Superior temporal gyrus (tissue), 1 donor: ENCODE results near the gene HIPK2.

ENCODE experiments used
- DNase-seq: peaks from one replicate; pipeline ENCODE4 v3.0.0-alpha.2; 2016; ENCODE audit errors: extremely low spot score

Gene HIPK2

DNA sequence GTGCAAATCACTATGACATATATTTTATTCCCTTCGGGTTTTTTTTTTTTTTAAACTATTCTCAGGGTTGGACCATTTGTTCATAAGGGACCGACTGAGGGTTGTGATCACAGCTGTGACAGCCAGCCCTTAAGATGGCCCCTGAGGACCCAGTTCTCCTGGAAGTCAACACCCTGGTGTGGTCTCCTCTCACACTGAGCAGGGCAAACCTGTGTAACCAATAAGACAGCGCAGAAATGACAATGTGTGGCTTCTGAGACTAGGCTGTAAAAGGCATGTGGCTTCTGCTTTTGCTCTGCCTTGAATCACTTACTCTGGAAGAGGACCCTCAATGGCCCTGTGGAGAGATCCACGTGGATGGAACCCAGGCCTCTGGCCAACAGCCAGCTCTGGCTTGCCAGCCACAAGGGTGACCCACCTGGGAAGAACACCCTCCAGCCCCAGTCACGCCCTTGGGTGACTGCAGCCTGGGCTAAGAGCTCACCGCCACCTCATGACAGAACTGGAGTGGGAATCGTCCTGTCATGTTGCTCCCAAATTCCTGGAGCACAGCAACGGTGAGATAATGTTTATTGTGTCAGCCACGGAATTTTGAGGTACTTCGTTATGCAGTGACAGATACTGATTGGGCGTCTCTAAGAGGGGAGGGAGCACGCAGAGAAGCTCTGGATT lies 127.2 kb downstream of the HIPK2 start:
- DNase-seq: no peak

DNA sequence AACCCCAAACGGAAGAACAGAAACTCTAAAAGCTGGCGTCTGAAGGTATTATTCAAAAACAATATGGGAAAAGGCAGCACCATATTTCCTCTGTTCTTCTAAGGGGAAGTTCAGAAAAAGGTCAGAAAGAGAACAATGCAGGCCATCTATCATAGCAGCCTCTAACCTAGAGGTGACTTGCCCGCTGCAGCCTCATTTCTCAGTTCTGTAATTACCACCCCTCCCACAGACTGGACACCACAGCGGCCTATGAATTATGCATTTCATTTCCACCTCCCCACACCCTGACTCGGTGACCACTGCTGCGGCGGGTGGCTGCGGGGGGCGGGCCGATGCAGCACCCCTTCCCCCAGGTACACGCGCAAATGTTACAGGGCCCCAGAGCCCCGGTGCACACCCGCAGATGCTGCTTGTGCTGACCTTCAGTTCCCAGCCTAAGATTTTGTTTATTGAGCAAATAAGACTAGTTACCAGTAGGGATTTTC lies 128.8 kb downstream of the HIPK2 start:
- peak; percentile 22 for DNase-seq

GRCh38 chr7:139648391-139648861 lies 129.4 kb downstream of the HIPK2 start:
- no peak for DNase-seq

GRCh38 chr7:139647814-139648390 lies 129.9 kb downstream of the HIPK2 start:
- DNase-seq: peak; percentile 64

- DNase-seq: peak; percentile 73
These were observed 130.7 kb downstream of the HIPK2 start for GRCh38 chr7:139647085-139647484.

- DNase-seq: peak; percentile 89
These were observed 131.2 kb downstream of the HIPK2 start for GRCh38 chr7:139646566-139646965.

DNA sequence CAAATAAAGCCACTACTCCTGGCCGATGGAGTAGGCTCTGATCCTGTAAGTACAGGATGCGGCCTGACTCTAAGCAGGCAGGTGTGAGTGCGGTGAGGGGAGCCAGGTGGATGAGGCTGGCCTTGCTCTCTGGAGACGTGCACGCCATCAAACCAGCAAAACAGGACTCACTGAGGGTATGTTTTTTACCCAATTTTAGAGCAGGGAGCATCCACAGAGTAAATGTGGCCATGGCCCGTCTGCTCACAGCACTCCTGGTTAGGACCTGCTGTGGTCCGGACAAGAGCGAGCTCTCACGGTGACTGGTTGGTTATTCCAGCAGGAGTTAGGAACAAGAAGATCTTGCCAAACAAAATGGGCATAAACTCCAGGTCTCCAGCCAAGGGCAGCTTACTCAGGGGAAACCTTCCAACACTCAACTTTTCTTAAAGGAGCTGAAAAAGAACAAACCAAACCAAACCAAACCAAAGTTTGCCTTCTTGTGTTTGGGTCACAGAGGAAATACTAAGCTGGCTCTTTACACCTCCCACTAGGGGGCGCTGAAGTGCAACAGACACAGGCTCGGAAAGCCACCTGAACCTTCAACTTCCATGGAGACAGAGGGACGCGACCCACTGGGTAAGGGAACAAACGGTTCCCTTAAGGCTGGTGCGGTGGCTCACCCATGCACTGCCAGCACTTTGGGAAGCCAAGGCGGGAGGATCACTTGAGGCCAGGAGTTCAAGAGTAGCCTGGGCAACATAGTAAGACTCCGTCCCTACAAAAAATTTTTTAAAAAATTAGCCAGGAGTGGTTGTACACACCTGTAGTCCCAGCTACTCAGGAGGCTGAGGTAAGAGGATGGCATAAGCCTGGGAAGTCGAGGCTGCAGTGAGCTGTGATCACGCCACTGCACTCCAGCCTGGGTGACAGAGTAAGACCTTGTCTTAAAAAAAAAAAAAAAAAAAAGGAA lies 131.9 kb downstream of the HIPK2 start:
- DNase-seq: peak; percentile 98

DNA sequence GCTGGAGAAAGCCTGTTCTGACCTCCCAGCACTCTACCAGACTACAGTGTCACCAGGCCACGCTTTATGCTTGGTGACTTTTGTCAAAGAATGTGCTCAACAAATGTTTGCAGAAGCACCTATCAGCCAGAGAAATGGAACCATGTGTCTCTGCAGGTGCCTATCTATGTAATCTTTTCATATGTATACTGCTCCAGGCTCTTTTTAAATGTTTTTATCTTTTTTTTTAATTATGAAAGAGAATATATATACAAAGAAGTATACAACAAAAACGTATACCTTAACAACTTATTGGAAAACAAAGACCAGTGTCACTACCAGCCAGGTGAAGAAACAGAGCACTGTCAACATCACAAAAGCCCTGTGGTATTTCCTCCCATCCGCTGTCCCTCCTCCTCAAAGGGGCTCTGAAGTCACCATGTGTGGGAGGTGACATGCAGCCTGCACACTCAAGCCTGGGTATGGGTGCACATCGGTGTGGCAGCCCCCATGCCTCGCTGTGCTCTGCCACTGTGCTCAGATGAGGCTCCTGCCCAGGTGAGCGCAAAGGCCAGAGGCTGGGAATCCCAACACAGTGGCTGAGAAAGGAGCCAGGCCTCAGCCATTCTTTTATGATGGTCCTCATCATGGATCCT lies 133.7 kb downstream of the HIPK2 start:
- no peak for DNase-seq

DNA sequence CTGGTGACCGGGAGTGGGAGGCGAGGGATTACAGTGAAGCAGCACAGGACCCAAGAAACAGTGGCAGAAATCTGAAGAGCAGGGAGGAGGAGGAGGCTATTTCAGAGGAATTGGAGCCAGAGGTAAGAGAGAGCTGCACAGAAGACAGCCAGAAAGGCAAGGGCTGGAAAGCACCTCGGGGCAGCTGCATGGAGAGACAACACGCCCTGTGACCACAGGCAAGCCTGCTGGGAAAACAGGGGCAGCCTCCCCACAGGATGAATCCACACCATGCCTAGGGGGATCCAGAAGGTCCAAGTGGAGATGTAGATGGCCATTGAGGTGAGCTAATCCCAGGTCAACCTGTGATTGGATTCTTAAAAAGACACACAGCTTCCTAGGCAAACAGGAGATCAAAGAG lies 135.5 kb downstream of the HIPK2 start:
- DNase-seq: no peak

DNA sequence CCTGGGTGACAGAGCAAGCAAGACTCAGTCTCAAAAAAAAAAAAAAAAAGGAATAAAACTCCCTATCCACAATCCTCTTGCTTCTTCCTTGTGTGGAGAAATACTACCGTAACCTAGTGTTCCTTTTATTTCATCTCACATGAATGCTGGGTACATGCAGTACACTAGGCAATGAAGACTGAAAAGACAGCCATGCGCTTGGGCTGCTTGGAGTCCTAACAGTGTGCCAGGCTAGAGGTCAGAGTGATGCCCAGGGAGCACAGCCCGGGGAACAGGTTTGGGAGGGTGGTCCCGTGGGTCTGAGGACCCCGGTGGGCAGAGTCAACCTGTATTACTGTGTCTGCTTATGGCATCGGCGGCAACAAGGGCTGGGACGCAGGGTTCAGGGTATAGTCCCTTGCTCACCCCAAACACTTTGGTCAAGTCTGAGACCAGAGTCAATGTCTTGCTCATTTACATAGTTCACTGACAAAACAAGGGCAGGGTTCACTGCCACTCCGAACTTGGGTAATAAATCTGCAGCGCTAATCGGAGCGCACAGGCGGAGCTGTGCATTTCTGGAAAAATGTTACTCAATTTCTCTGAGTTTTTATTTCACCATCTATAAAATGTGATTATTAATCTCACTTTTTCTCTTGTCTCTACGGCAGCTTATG lies 136.3 kb downstream of the HIPK2 start:
- no peak for DNase-seq

DNA sequence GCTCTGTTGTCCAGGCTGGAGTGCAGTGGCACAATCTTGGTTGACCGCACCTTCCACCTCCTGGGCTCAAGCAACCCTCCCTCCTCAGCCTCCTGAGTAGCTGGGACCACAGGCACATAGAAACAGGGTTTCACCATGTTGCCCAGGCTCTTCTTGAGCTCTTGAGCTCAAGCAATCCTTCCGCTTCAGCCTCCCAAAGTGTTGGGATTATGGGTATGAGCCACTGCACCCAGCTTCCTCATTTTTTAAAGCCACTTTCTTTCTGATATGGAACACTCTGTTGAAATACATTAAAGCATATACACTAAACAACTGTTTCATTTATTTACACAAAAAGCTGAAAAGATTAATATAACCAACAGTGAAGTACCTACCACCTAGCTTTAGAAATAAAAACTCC lies 137.1 kb downstream of the HIPK2 start:
- no peak for DNase-seq

DNA sequence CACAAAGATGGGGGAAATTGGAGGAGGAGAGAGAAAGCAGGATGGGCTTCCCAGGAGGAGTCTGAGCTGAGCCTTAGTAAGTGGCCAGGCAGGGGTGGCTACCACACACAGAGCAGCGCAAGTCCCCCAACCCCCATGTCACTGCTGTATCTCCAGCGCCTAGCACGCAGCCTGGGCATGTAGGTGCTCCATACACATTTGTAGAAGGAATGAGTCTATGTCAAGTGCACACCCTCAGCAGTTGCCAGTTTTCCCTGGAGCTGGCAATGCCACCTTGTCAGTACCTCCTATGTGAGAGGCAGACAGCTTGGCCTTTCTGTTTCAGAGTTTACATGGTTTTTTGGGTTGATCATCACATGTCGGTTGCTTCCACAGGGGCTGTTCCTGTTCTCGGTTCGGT lies 138.2 kb downstream of the HIPK2 start:
- no peak for DNase-seq

GRCh38 chr7:139635526-139636302 lies 142.1 kb downstream of the HIPK2 start:
- DNase-seq: peak; percentile 44

GRCh38 chr7:139634087-139634486 lies 143.7 kb downstream of the HIPK2 start:
- DNase-seq: peak; percentile 27

DNA sequence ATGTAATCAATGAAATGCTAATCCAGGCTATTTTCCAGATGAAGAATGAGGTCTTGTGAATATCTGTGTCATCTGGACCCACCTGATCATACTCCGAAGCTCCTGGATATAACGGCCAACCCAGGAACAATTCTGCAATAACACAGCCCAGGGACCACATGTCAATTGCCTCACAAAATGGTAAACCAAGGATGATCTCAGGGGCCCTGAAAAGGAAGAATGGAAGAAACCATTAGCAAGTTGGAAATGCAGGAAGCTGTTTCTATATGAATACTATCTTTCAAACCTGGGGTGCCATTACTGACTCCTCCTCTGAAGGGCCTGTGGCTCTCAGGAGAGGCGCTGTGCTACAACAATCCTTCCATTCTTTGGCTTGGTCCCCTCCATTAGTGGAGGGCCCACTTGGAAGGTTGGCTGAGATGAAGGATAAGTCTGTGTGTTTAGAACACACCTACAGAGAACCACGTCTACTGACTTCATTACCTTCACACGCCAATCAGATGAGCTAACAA lies 146.2 kb downstream of the HIPK2 start:
- no peak for DNase-seq

- no peak for DNase-seq
These were observed 146.9 kb downstream of the HIPK2 start for GRCh38 chr7:139630643-139631519.

- no peak for DNase-seq
These were observed 148.3 kb downstream of the HIPK2 start for GRCh38 chr7:139629392-139630082.

- no peak for DNase-seq
These were observed 150.0 kb downstream of the HIPK2 start for GRCh38 chr7:139627831-139628230.

DNA sequence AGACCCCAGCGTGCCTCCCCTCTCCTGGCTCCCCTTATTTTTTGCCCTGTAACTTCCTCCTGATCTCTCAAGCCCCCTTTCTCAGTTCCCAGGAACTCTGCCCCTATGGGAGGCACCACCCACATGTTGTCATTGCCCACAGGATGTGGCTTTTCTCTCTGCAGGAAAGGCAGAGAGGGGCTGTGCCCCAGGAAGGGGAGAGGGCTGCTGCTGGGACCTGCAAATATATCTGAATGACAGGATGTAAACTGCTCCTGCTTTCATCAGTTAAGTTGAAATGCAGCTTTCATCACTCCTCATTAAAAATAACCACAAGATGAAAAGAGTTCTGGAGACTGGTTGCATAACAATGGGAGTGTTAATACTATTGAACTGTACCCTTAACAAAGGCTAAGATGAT lies 151.0 kb downstream of the HIPK2 start:
- DNase-seq: no peak
